ENCODE data around the gene CXXC4.

CXXC4 gene

GRCh38 chr4:104501290-104501689 lies 6.6 kb upstream of the CXXC4 start:
- no peak for TF ChIP-seq CTCF (IDR thresholded peaks at IDR 0.05; ENCODE audit: low read depth, low read length)
- no peak overlapping the region for H3K4me3 ChIP-seq (replicated peaks in 1 of 2; ENCODE audit: low read depth in 2 of 2, low read length in 2 of 2)
- no peak for DNase-seq (ENCODE audit: low read depth in 2 of 2)

GRCh38 chr4:104500442-104500841 lies 5.7 kb upstream of the CXXC4 start:
- DNase-seq (ENCODE audit: low read depth in 2 of 2) = no peak
- no peak for TF ChIP-seq CTCF (IDR thresholded peaks at IDR 0.05; ENCODE audit: low read depth, low read length)
- H3K4me3 ChIP-seq (replicated peaks in 1 of 2; ENCODE audit: low read depth in 2 of 2, low read length in 2 of 2) = no peak overlapping the region

- peak overlapping the region in 1 of 2 donors; percentile 48 for H3K4me3 ChIP-seq (replicated peaks in 1 of 2; ENCODE audit: low read depth in 2 of 2, low read length in 2 of 2)
- DNase-seq (ENCODE audit: low read depth in 2 of 2) = no peak
- no peak for TF ChIP-seq CTCF (IDR thresholded peaks at IDR 0.05; ENCODE audit: low read depth, low read length)
These were observed 509 bp downstream of the CXXC4 start for GRCh38 chr4:104494185-104494584.

- H3K4me3 ChIP-seq (replicated peaks in 1 of 2; ENCODE audit: low read depth in 2 of 2, low read length in 2 of 2) = no peak overlapping the region
- TF ChIP-seq CTCF (IDR thresholded peaks at IDR 0.05; ENCODE audit: low read depth, low read length) = no peak
- DNase-seq (ENCODE audit: low read depth in 2 of 2) = no peak
These were observed 1.4 kb downstream of the CXXC4 start for GRCh38 chr4:104493081-104493831.

GRCh38 chr4:104492183-104492771 lies 2.4 kb downstream of the CXXC4 start:
- DNase-seq (ENCODE audit: low read depth in 2 of 2) = peak in 1 of 2 donors; percentile 1
- no peak overlapping the region for H3K4me3 ChIP-seq (replicated peaks in 1 of 2; ENCODE audit: low read depth in 2 of 2, low read length in 2 of 2)
- no peak for TF ChIP-seq CTCF (IDR thresholded peaks at IDR 0.05; ENCODE audit: low read depth, low read length)

GRCh38 chr4:104491481-104492182 lies 3.1 kb downstream of the CXXC4 start:
- peak overlapping the region; percentile 54 to 58 for H3K4me3 ChIP-seq (replicated peaks in 1 of 2; ENCODE audit: low read depth in 2 of 2, low read length in 2 of 2)
- DNase-seq (ENCODE audit: low read depth in 2 of 2) = peak; percentile 2 to 15
- TF ChIP-seq CTCF (IDR thresholded peaks at IDR 0.05; ENCODE audit: low read depth, low read length) = no peak
